Neural cell (in vitro differentiated cells): Measurements from ENCODE around the gene PRXL2A. TPM values are rescaled to one million over a fixed set of nuclear protein-coding genes. Genes with fewer than 3 reads are reported as not detected.

ENCODE experiments used
- H2AFZ ChIP-seq: fragments of 200-600, 300-800 bp; sonication (generic), shearing (Covaris generic); 2 replicates; pipeline ENCODE4 v1.6.0; 2014; ENCODE audit warnings: low read depth, mild to moderate bottlenecking, antibody characterized with exemption, low read length, moderate library complexity
- H3F3A ChIP-seq: fragments of 200-600 bp; shearing (Covaris generic); 2 replicates; pipeline ENCODE4 v1.6.1; 2016; ENCODE audit warnings: mild to moderate bottlenecking, moderate library complexity, mixed read lengths, antibody characterized with exemption, low read length; ENCODE audit not compliant: insufficient read depth, poor library complexity, severe bottlenecking
- H3K27ac ChIP-seq: fragments of 200-600, 300-800 bp; sonication (generic), shearing (Covaris generic); 2 replicates; pipeline ENCODE4 v1.5.1; 2014; ENCODE audit warnings: mild to moderate bottlenecking, low read length, moderate library complexity
- H3K27me3 ChIP-seq: fragments of 300-800, 200-600 bp; sonication (generic), shearing (Covaris generic); 2 replicates; pipeline ENCODE4 v1.6.0; 2014; ENCODE audit warnings: mild to moderate bottlenecking, low read depth, low read length, moderate library complexity; ENCODE audit not compliant: insufficient read depth
- H3K36me3 ChIP-seq: fragments of 300-800, 200-600 bp; sonication (generic), shearing (Covaris generic); 2 replicates; pipeline ENCODE4 v1.5.1; 2014; ENCODE audit warnings: mild to moderate bottlenecking, antibody characterized with exemption, low read length, moderate library complexity; ENCODE audit not compliant: insufficient read depth
- H3K4me2 ChIP-seq: fragments of 300-800, 200-600 bp; sonication (generic), shearing (Covaris generic); 2 replicates; pipeline ENCODE4 v1.6.0; 2014; ENCODE audit warnings: mild to moderate bottlenecking, low read length
- H3K4me3 ChIP-seq: fragments of 300-800, 200-600 bp; sonication (generic), shearing (Covaris generic); 2 replicates; pipeline ENCODE4 v1.5.1; 2014; ENCODE audit warnings: mild to moderate bottlenecking, low read length, moderate library complexity
- H3K79me2 ChIP-seq: fragments of 200-600 bp; shearing (Covaris generic); replicated peaks from 2 replicates; pipeline ENCODE4 v1.6.0; 2014; ENCODE audit warnings: mild to moderate bottlenecking, low read length, moderate library complexity; ENCODE audit not compliant: insufficient read depth
- H3K9ac ChIP-seq: fragments of 300-800, 200-600 bp; sonication (generic), shearing (Covaris generic); 2 replicates; pipeline ENCODE4 v1.6.1; 2016; ENCODE audit warnings: mild to moderate bottlenecking, low read length, mixed read lengths
- H3K9me2 ChIP-seq: fragments of 200-600 bp; shearing (Covaris generic); 2 replicates; pipeline ENCODE4 v1.6.1; 2016; ENCODE audit warnings: mild to moderate bottlenecking, low read length, mixed read lengths; ENCODE audit not compliant: insufficient read depth
- H3K9me3 ChIP-seq: fragments of 200-600, 300-800 bp; sonication (generic), shearing (Covaris generic); 2 replicates; pipeline ENCODE4 v1.6.1; 2016; ENCODE audit warnings: mild to moderate bottlenecking, mixed run types, low read length, moderate library complexity, mixed read lengths
- H4K20me1 ChIP-seq: fragments of 200-600 bp; shearing (Covaris generic); 2 replicates; pipeline ENCODE4 v1.6.1; 2016; ENCODE audit warnings: mild to moderate bottlenecking, mixed run types; ENCODE audit not compliant: insufficient read depth
- CTCF ChIP-seq: fragments of 450-650 bp; IDR thresholded peaks from 2 replicates; pipeline ENCODE4 v1.5.1; 2014; ENCODE audit warnings: antibody characterized with exemption, mild to moderate bottlenecking, moderate library complexity; ENCODE audit not compliant: poor library complexity, severe bottlenecking
- EP300 ChIP-seq: fragments of 450-650 bp; conservative IDR thresholded peaks from 2 replicates; pipeline ENCODE4 v1.6.1; 2014; ENCODE audit warnings: antibody characterized with exemption, mild to moderate bottlenecking, moderate library complexity; ENCODE audit not compliant: poor library complexity, severe bottlenecking
- EZH2 ChIP-seq: fragments of 200-600, 300-800 bp; shearing (Covaris generic), sonication (generic); IDR thresholded peaks from 2 replicates; pipeline ENCODE4 v1.6.1; 2014; ENCODE audit warnings: antibody characterized with exemption, low read length, borderline replicate concordance, mild to moderate bottlenecking; ENCODE audit not compliant: insufficient read depth, poor library complexity, severe bottlenecking
- MXI1 ChIP-seq: fragments of 450-650 bp; conservative IDR thresholded peaks from 2 replicates; pipeline ENCODE4 v1.6.1; 2014; ENCODE audit warnings: antibody characterized with exemption, mild to moderate bottlenecking; ENCODE audit not compliant: poor library complexity, severe bottlenecking
- POLR2AphosphoS5 ChIP-seq: IDR thresholded peaks from 2 replicates; pipeline ENCODE4 v1.6.1; 2012
- RAD21 ChIP-seq: fragments of 450-650 bp; conservative IDR thresholded peaks from 2 replicates; pipeline ENCODE4 v1.6.1; 2014; ENCODE audit warnings: antibody characterized with exemption, mild to moderate bottlenecking, moderate library complexity
- SMC3 ChIP-seq: fragments of 450-650 bp; conservative IDR thresholded peaks from 2 replicates; pipeline ENCODE4 v1.6.1; 2014; ENCODE audit warnings: antibody characterized with exemption, mild to moderate bottlenecking, moderate library complexity; ENCODE audit not compliant: poor library complexity
- TAF1 ChIP-seq: IDR thresholded peaks from 2 replicates; pipeline ENCODE4 v1.6.1; 2012; ENCODE audit warnings: low read depth
- polyA plus RNA-seq: library from polyadenylated mRNA; depleted of rRNA; stranded (reverse); fragments of >200 nt; gene quantifications from 2 replicates; pipeline ENCODE4 v1.2.3, GENCODE V29; 2014
- TF ChIP-seq, protein P1 (sequence below): IDR thresholded peaks from 2 replicates; pipeline ENCODE4 v1.6.1; 2012; ENCODE audit warnings: borderline replicate concordance

The PRXL2A gene
- polyA plus RNA-seq, 1 donor from 2014 or later = 60.5 TPM

DNA sequence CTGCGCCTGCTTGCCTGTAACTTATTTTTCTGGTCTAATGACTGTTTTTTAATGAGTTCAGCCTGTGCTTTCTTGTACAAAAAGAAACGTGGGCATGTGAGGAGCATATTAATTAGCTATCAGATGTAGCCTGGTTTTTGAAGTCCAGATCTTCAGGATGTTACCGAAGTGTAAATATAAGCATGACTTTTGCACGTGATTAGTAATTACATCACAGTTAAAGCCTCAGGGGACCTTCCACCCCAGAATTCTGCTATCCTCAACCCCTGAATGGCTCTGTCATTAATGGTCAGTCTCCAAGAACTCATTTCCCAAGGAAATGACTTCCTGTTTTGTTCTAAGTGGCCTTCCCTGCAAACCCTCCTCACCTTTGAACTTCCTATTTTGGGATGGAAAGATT lies 2.1 kb upstream of the PRXL2A start:
- H4K20me1 ChIP-seq = no peaks in the 10 kb centered on the region
- no peak overlapping the region for H3K27ac ChIP-seq
- no peak overlapping the region for H3K4me3 ChIP-seq
- no peaks in the 10 kb centered on the region for H3F3A ChIP-seq
- H3K9me3 ChIP-seq = no peaks in the 10 kb centered on the region
- H3K27me3 ChIP-seq = no peaks in the 10 kb centered on the region
- peaks cover 4% of the 10 kb centered on the region for H3K79me2 ChIP-seq
- H3K9ac ChIP-seq = no peak overlapping the region
- no peaks in the 10 kb centered on the region for H3K36me3 ChIP-seq
- no peak for TF ChIP-seq CTCF
- H3K9me2 ChIP-seq = no peaks in the 10 kb centered on the region
- no peak overlapping the region for H2AFZ ChIP-seq
- H3K4me2 ChIP-seq = no peak overlapping the region

- TF ChIP-seq, protein P1, sequence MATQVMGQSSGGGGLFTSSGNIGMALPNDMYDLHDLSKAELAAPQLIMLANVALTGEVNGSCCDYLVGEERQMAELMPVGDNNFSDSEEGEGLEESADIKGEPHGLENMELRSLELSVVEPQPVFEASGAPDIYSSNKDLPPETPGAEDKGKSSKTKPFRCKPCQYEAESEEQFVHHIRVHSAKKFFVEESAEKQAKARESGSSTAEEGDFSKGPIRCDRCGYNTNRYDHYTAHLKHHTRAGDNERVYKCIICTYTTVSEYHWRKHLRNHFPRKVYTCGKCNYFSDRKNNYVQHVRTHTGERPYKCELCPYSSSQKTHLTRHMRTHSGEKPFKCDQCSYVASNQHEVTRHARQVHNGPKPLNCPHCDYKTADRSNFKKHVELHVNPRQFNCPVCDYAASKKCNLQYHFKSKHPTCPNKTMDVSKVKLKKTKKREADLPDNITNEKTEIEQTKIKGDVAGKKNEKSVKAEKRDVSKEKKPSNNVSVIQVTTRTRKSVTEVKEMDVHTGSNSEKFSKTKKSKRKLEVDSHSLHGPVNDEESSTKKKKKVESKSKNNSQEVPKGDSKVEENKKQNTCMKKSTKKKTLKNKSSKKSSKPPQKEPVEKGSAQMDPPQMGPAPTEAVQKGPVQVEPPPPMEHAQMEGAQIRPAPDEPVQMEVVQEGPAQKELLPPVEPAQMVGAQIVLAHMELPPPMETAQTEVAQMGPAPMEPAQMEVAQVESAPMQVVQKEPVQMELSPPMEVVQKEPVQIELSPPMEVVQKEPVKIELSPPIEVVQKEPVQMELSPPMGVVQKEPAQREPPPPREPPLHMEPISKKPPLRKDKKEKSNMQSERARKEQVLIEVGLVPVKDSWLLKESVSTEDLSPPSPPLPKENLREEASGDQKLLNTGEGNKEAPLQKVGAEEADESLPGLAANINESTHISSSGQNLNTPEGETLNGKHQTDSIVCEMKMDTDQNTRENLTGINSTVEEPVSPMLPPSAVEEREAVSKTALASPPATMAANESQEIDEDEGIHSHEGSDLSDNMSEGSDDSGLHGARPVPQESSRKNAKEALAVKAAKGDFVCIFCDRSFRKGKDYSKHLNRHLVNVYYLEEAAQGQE = no peak
- TF ChIP-seq POLR2AphosphoS5 (no peak), MXI1 (no peak), CTCF (no peak), SMC3 (no peak), TAF1 (no peak), EZH2 (no peak), EP300 (no peak), RAD21 (no peak)
- H3F3A ChIP-seq = no peaks in the 10 kb centered on the region
- no peaks in the 10 kb centered on the region for H3K36me3 ChIP-seq
- H3K4me3 ChIP-seq = peak overlapping the region; percentile 90
- peak overlapping the region; percentile 71 for H3K9ac ChIP-seq
- H2AFZ ChIP-seq = peak overlapping the region; percentile 88
- peak overlapping the region; percentile 53 for H3K4me2 ChIP-seq
- no peaks in the 10 kb centered on the region for H4K20me1 ChIP-seq
- peak overlapping the region; percentile 44 for H3K27ac ChIP-seq
- H3K9me2 ChIP-seq = no peaks in the 10 kb centered on the region
- no peaks in the 10 kb centered on the region for H3K9me3 ChIP-seq
- no peaks in the 10 kb centered on the region for H3K27me3 ChIP-seq
- peaks cover 7% of the 10 kb centered on the region for H3K79me2 ChIP-seq
Measured at GRCh38 chr10:80407812-80408241, 524 bp upstream of the PRXL2A start.
